ENCODE data around the gene SIPA1L3.

Gene SIPA1L3

DNA sequence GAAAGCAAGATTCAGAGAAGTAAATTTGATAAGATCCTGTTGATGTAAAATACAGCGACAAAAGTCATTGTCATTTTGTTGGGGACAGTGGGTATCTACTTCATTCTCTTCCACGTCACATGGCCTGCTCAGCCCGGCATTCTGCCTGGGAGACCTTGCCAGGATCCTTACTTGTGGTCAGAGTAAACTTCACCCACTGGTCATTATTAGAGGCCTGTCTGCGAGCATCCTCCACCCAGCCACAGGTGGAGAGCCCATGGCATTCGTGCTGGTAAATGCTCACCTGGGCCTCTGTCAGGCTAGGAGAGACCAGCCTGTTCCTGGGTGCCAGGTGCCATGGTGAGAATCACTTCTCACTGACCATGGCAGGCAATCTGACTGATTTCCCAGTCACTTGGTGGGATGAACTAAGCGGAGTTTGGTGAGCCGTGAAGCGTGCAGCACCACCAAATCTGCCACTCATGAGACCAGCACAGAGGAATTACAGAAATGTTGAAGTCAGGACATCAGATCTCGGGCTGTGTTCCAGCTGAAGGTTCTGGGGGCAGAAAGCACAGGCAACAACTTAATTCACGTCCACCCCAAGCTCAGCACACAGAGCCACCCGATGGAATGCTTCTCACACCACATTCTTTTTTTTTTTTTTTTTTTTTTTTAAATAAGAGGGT lies 107.0 kb downstream of the SIPA1L3 start:
- Histone ChIP-seq H4K8ac (ENCODE audit: low read depth, low read length) (no peak overlapping the region), H3K4me3 (ENCODE audit: low read length) (no peak overlapping the region), H3K79me2 (ENCODE audit: control insufficient read depth, insufficient read depth, low read length) (no peaks in the 10 kb centered on the region), H3K4me1 (ENCODE audit: control insufficient read depth, low read depth, low read length) (no peaks in the 10 kb centered on the region), H3K18ac (ENCODE audit: low read length) (no peak overlapping the region), H3K4me2 (ENCODE audit: low read length) (no peak overlapping the region), H3K27ac (ENCODE audit: low read depth, low read length) (no peak overlapping the region), H2AK5ac (ENCODE audit: low read length) (no peak overlapping the region), H3K36me3 (ENCODE audit: control insufficient read depth, insufficient read depth, low read length) (no peaks in the 10 kb centered on the region), H3K9ac (ENCODE audit: low read length) (no peak overlapping the region), H3K27me3 (ENCODE audit: insufficient read depth, low read length, poor library complexity) (no peaks in the 10 kb centered on the region), H2BK5ac (ENCODE audit: low read length) (no peak overlapping the region), H4K5ac (ENCODE audit: low read length) (no peak overlapping the region), H2BK120ac (ENCODE audit: low read depth, low read length) (no peak overlapping the region), H3K56ac (ENCODE audit: low read length) (no peak overlapping the region), H3K79me1 (ENCODE audit: low read length) (no peaks in the 10 kb centered on the region), H2BK15ac (replicated peaks; ENCODE audit: low read depth) (no peak overlapping the region), H3K23ac (ENCODE audit: low read length) (no peak overlapping the region), H3K4ac (ENCODE audit: low read depth, low read length) (no peak overlapping the region)
- WGBS (ENCODE audit: extremely low coverage, insufficient coverage, low lambda C conversion rate): no CpG with 5 or more reads among the region's 11 CpGs
- no peak for DNase-seq

DNA sequence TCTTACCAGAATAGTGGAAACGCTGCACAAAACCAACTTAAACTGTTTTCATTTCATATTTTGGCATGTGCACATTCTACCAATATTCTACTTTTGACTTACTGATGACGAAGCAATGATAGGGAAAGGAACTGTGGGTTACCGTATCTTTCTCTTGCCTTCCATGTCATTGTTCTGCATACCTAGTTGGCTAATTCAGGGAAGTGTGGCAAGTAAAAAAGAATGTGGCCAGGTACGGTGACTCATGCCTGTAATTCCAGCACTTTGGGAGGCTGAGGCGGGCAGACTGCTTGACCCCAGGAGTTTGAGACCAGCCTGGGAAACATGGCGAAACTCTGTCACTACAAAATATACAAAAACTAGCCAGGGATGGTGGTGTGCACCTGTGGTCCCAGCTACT lies 108.2 kb downstream of the SIPA1L3 start:
- no peaks in the 10 kb centered on the region for H3K36me3 ChIP-seq (ENCODE audit: control insufficient read depth, insufficient read depth, low read length)
- H3K4ac ChIP-seq (ENCODE audit: low read depth, low read length): no peak overlapping the region
- H3K56ac ChIP-seq (ENCODE audit: low read length): no peak overlapping the region
- H3K4me1 ChIP-seq (ENCODE audit: control insufficient read depth, low read depth, low read length): no peaks in the 10 kb centered on the region
- H3K18ac ChIP-seq (ENCODE audit: low read length): no peak overlapping the region
- H2AK5ac ChIP-seq (ENCODE audit: low read length): no peak overlapping the region
- H2BK15ac ChIP-seq (replicated peaks; ENCODE audit: low read depth): no peak overlapping the region
- no peak overlapping the region for H3K27ac ChIP-seq (ENCODE audit: low read depth, low read length)
- no peak overlapping the region for H3K9ac ChIP-seq (ENCODE audit: low read length)
- no peak overlapping the region for H4K8ac ChIP-seq (ENCODE audit: low read depth, low read length)
- peak; percentile 65 for DNase-seq
- H3K79me1 ChIP-seq (ENCODE audit: low read length): no peaks in the 10 kb centered on the region
- no CpG with 5 or more reads among the region's 6 CpGs for WGBS (ENCODE audit: extremely low coverage, insufficient coverage, low lambda C conversion rate)
- no peak overlapping the region for H3K23ac ChIP-seq (ENCODE audit: low read length)
- H2BK5ac ChIP-seq (ENCODE audit: low read length): no peak overlapping the region
- H4K5ac ChIP-seq (ENCODE audit: low read length): no peak overlapping the region
- no peaks in the 10 kb centered on the region for H3K27me3 ChIP-seq (ENCODE audit: insufficient read depth, low read length, poor library complexity)
- no peak overlapping the region for H3K4me3 ChIP-seq (ENCODE audit: low read length)
- H3K79me2 ChIP-seq (ENCODE audit: control insufficient read depth, insufficient read depth, low read length): no peaks in the 10 kb centered on the region
- H2BK120ac ChIP-seq (ENCODE audit: low read depth, low read length): no peak overlapping the region
- no peak overlapping the region for H3K4me2 ChIP-seq (ENCODE audit: low read length)

- DNase-seq: no peak
- no peak overlapping the region for H3K4ac ChIP-seq (ENCODE audit: low read depth, low read length)
- H3K27me3 ChIP-seq (ENCODE audit: insufficient read depth, low read length, poor library complexity): no peaks in the 10 kb centered on the region
- no peak overlapping the region for H2BK15ac ChIP-seq (replicated peaks; ENCODE audit: low read depth)
- H3K23ac ChIP-seq (ENCODE audit: low read length): no peak overlapping the region
- no peak overlapping the region for H2BK120ac ChIP-seq (ENCODE audit: low read depth, low read length)
- H3K4me1 ChIP-seq (ENCODE audit: control insufficient read depth, low read depth, low read length): no peaks in the 10 kb centered on the region
- H3K56ac ChIP-seq (ENCODE audit: low read length): no peak overlapping the region
- H3K4me3 ChIP-seq (ENCODE audit: low read length): no peak overlapping the region
- no peaks in the 10 kb centered on the region for H3K36me3 ChIP-seq (ENCODE audit: control insufficient read depth, insufficient read depth, low read length)
- H3K4me2 ChIP-seq (ENCODE audit: low read length): no peak overlapping the region
- no peak overlapping the region for H2BK5ac ChIP-seq (ENCODE audit: low read length)
- no peaks in the 10 kb centered on the region for H3K79me1 ChIP-seq (ENCODE audit: low read length)
- WGBS (ENCODE audit: extremely low coverage, insufficient coverage, low lambda C conversion rate): no CpG with 5 or more reads among the region's 7 CpGs
- no peak overlapping the region for H3K27ac ChIP-seq (ENCODE audit: low read depth, low read length)
- no peak overlapping the region for H2AK5ac ChIP-seq (ENCODE audit: low read length)
- H4K8ac ChIP-seq (ENCODE audit: low read depth, low read length): no peak overlapping the region
- no peak overlapping the region for H3K18ac ChIP-seq (ENCODE audit: low read length)
- H3K9ac ChIP-seq (ENCODE audit: low read length): no peak overlapping the region
- no peak overlapping the region for H4K5ac ChIP-seq (ENCODE audit: low read length)
- H3K79me2 ChIP-seq (ENCODE audit: control insufficient read depth, insufficient read depth, low read length): no peaks in the 10 kb centered on the region
Measured at GRCh38 chr19:38015761-38016160, 108.8 kb downstream of the SIPA1L3 start.

GRCh38 chr19:38017401-38018151 lies 110.6 kb downstream of the SIPA1L3 start:
- H3K4ac ChIP-seq (ENCODE audit: low read depth, low read length): no peak overlapping the region
- H2BK15ac ChIP-seq (replicated peaks; ENCODE audit: low read depth): no peak overlapping the region
- no peak overlapping the region for H3K23ac ChIP-seq (ENCODE audit: low read length)
- no peaks in the 10 kb centered on the region for H3K36me3 ChIP-seq (ENCODE audit: control insufficient read depth, insufficient read depth, low read length)
- no peaks in the 10 kb centered on the region for H3K79me1 ChIP-seq (ENCODE audit: low read length)
- no peak overlapping the region for H2BK5ac ChIP-seq (ENCODE audit: low read length)
- no CpG with 5 or more reads among the region's 6 CpGs for WGBS (ENCODE audit: extremely low coverage, insufficient coverage, low lambda C conversion rate)
- H3K27ac ChIP-seq (ENCODE audit: low read depth, low read length): no peak overlapping the region
- no peaks in the 10 kb centered on the region for H3K79me2 ChIP-seq (ENCODE audit: control insufficient read depth, insufficient read depth, low read length)
- H3K4me3 ChIP-seq (ENCODE audit: low read length): no peak overlapping the region
- no peak overlapping the region for H4K8ac ChIP-seq (ENCODE audit: low read depth, low read length)
- no peaks in the 10 kb centered on the region for H3K27me3 ChIP-seq (ENCODE audit: insufficient read depth, low read length, poor library complexity)
- no peak overlapping the region for H3K4me2 ChIP-seq (ENCODE audit: low read length)
- DNase-seq: no peak
- H3K9ac ChIP-seq (ENCODE audit: low read length): no peak overlapping the region
- no peak overlapping the region for H2AK5ac ChIP-seq (ENCODE audit: low read length)
- H3K56ac ChIP-seq (ENCODE audit: low read length): no peak overlapping the region
- H3K18ac ChIP-seq (ENCODE audit: low read length): no peak overlapping the region
- no peak overlapping the region for H4K5ac ChIP-seq (ENCODE audit: low read length)
- H3K4me1 ChIP-seq (ENCODE audit: control insufficient read depth, low read depth, low read length): no peaks in the 10 kb centered on the region
- no peak overlapping the region for H2BK120ac ChIP-seq (ENCODE audit: low read depth, low read length)

DNA sequence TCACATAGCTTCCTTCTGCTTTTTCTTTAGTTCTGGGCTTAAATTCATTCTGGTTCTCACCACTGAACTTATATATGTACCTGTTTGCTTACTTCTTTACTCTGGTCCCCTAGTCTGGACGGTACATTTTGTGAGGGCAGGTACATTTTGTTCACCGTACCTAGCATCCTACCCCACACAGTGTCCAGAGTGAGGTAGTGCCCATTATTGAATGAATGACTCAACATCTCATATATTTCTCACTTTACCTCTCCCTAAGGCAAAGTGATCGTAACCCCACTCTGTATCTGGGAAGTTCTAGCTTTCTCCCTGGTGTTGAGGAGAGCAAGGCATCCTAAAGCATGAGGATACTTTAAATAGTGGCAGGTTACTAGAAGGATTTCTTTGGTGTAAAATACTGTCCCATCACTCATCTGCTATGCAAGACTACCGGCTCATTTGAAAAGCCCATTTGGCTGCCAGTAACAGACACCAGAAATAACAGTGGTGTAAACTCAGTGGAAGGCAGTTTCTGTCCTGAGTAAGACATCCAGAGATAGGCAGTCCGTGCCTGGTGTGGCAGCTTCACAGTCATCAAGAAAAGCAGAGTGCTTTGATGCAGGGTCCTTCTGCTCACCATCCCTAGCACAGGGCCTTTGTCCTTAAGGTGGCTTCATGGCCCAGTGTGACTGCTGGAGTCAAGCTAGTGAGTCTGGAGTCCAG lies 111.8 kb downstream of the SIPA1L3 start:
- WGBS (ENCODE audit: extremely low coverage, insufficient coverage, low lambda C conversion rate): no CpG with 5 or more reads among the region's 5 CpGs
- Histone ChIP-seq H3K27ac (ENCODE audit: low read depth, low read length) (no peak overlapping the region), H3K4me3 (ENCODE audit: low read length) (no peak overlapping the region), H3K36me3 (ENCODE audit: control insufficient read depth, insufficient read depth, low read length) (no peaks in the 10 kb centered on the region), H3K4me1 (ENCODE audit: control insufficient read depth, low read depth, low read length) (no peaks in the 10 kb centered on the region), H3K27me3 (ENCODE audit: insufficient read depth, low read length, poor library complexity) (no peaks in the 10 kb centered on the region), H3K9ac (ENCODE audit: low read length) (no peak overlapping the region), H2BK120ac (ENCODE audit: low read depth, low read length) (no peak overlapping the region), H4K5ac (ENCODE audit: low read length) (no peak overlapping the region), H2BK15ac (replicated peaks; ENCODE audit: low read depth) (no peak overlapping the region), H3K79me1 (ENCODE audit: low read length) (no peaks in the 10 kb centered on the region), H3K23ac (ENCODE audit: low read length) (no peak overlapping the region), H3K18ac (ENCODE audit: low read length) (no peak overlapping the region), H4K8ac (ENCODE audit: low read depth, low read length) (no peak overlapping the region), H2AK5ac (ENCODE audit: low read length) (no peak overlapping the region), H3K56ac (ENCODE audit: low read length) (no peak overlapping the region), H3K79me2 (ENCODE audit: control insufficient read depth, insufficient read depth, low read length) (no peaks in the 10 kb centered on the region), H2BK5ac (ENCODE audit: low read length) (no peak overlapping the region), H3K4ac (ENCODE audit: low read depth, low read length) (no peak overlapping the region), H3K4me2 (ENCODE audit: low read length) (no peak overlapping the region)
- no peak for DNase-seq

All from mesendoderm (in vitro differentiated cells).